WTC11 (cell line): Measurements from ENCODE around the gene MDN1. TPM values are rescaled to one million over a fixed set of nuclear protein-coding genes. Genes with fewer than 3 reads are reported as not detected.

ENCODE experiments used
- ATAC-seq: fragments of 200-7000 bp; cut with Tn5 transposase; 2 replicates; pipeline ENCODE4 v1.10.0; 2021; ENCODE audit warnings: mild to moderate bottlenecking, moderate library complexity
- CTCF ChIA-PET: fragments of 300-600 bp; sonication (Branson Sonifier 250); formaldehyde crosslinking; loops from one replicate; lab custom pipeline; 2021; ENCODE audit warnings: antibody characterized with exemption; lab: Charles Lee
- POLR2A ChIA-PET: fragments of 350-600 bp; sonication (Branson Sonifier 250); formaldehyde crosslinking; loops from one replicate; lab custom pipeline; 2021; ENCODE audit warnings: antibody characterized with exemption; lab: Charles Lee
- DNase-seq: peaks from one replicate; pipeline ENCODE4 v3.0.0; 2021; ENCODE audit warnings: low spot score
- H3K27ac Mint-ChIP-seq: 2 replicates; pipeline ENCODE4 v1.8.0; 2021; ENCODE audit warnings: mixed read lengths
- H3K27me3 Mint-ChIP-seq: 2 replicates; pipeline ENCODE4 v1.8.0; 2021; ENCODE audit warnings: low read depth, mild to moderate bottlenecking, moderate library complexity, mixed read lengths
- H3K36me3 Mint-ChIP-seq: 2 replicates; pipeline ENCODE4 v1.8.0; 2021; ENCODE audit warnings: mixed read lengths
- H3K4me1 Mint-ChIP-seq: 2 replicates; pipeline ENCODE4 v1.8.0; 2022; ENCODE audit warnings: mixed read lengths
- H3K4me3 Mint-ChIP-seq: 2 replicates; pipeline ENCODE4 v1.8.0; 2021; ENCODE audit warnings: mild to moderate bottlenecking, moderate library complexity, mixed read lengths
- H3K9me3 Mint-ChIP-seq: 2 replicates; pipeline ENCODE4 v1.8.0; 2021; ENCODE audit warnings: mixed read lengths
- ELF4 ChIP-seq: sonication (generic); formaldehyde crosslinking; IDR thresholded peaks from 2 replicates; pipeline ENCODE4 v1.8.1; 2022; ENCODE audit warnings: low read depth, mild to moderate bottlenecking, moderate library complexity, missing genetic modification reagents
- EMX1 ChIP-seq: fragments of 250-450 bp; sonication (Bioruptor Pico); IDR thresholded peaks from 2 replicates; pipeline ENCODE4 v1.8.0; 2021; ENCODE audit warnings: mild to moderate bottlenecking
- GABPB1 ChIP-seq: sonication (generic); formaldehyde crosslinking; IDR thresholded peaks from 2 replicates; pipeline ENCODE4 v1.8.1; 2023; ENCODE audit warnings: mild to moderate bottlenecking, missing genetic modification reagents
- GRHL2 ChIP-seq: fragments of 250-450 bp; sonication (Bioruptor Pico); IDR thresholded peaks from 2 replicates; pipeline ENCODE4 v1.8.0; 2022; ENCODE audit warnings: mild to moderate bottlenecking, moderate library complexity; ENCODE audit not compliant: insufficient replicate concordance, severe bottlenecking
- JAZF1 ChIP-seq: fragments of 250-450 bp; sonication (Bioruptor Pico); IDR thresholded peaks from 2 replicates; pipeline ENCODE4 v1.9.0; 2021; ENCODE audit warnings: moderate library complexity, mild to moderate bottlenecking, inconsistent platforms
- KAT7 ChIP-seq: sonication (generic); formaldehyde crosslinking; IDR thresholded peaks from 2 replicates; pipeline ENCODE4 v1.8.1; 2023; ENCODE audit warnings: missing genetic modification reagents, mild to moderate bottlenecking, borderline replicate concordance
- TEAD1 ChIP-seq: sonication (generic); formaldehyde crosslinking; IDR thresholded peaks from 2 replicates; pipeline ENCODE4 v1.8.0; 2022; ENCODE audit warnings: mild to moderate bottlenecking, missing genetic modification reagents
- ZBTB21 ChIP-seq: sonication (generic); formaldehyde crosslinking; IDR thresholded peaks from 2 replicates; pipeline ENCODE4 v1.8.1; 2023; ENCODE audit warnings: mild to moderate bottlenecking, missing genetic modification reagents, borderline replicate concordance
- total RNA-seq: library from RNA; stranded (reverse); gene quantifications from 3 replicates; pipeline ENCODE4 v1.2.3, GENCODE V29; 2021
- TF ChIP-seq, protein P1 (sequence below): sonication (generic); formaldehyde crosslinking; IDR thresholded peaks from 2 replicates; pipeline ENCODE4 v1.8.1; 2022; ENCODE audit warnings: low read depth, mild to moderate bottlenecking, moderate library complexity, missing genetic modification reagents, borderline replicate concordance
- TF ChIP-seq, protein P2 (sequence below): sonication (generic); formaldehyde crosslinking; conservative IDR thresholded peaks from 2 replicates; pipeline ENCODE4 v1.8.1; 2023; ENCODE audit warnings: mild to moderate bottlenecking, low read depth, missing genetic modification reagents, moderate library complexity
- TF ChIP-seq, protein P3 (sequence below): sonication (generic); formaldehyde crosslinking; IDR thresholded peaks from 2 replicates; pipeline ENCODE4 v1.8.0; 2022; ENCODE audit warnings: mild to moderate bottlenecking, missing genetic modification reagents
- TF ChIP-seq, protein P4 (sequence below): fragments of 250-450 bp; sonication (Bioruptor Pico); IDR thresholded peaks from 2 replicates; pipeline ENCODE4 v1.9.0; 2021; ENCODE audit warnings: mild to moderate bottlenecking, borderline replicate concordance
- TF ChIP-seq, protein P5 (sequence below): fragments of 250-450 bp; sonication (Bioruptor Pico); IDR thresholded peaks from 2 replicates; pipeline ENCODE4 v1.9.0; 2021; ENCODE audit warnings: moderate library complexity, mild to moderate bottlenecking, inconsistent platforms, borderline replicate concordance
- TF ChIP-seq, protein P6 (sequence below): sonication (generic); formaldehyde crosslinking; IDR thresholded peaks from 2 replicates; pipeline ENCODE4 v1.8.0; 2022; ENCODE audit warnings: mild to moderate bottlenecking, missing genetic modification reagents

Gene MDN1
- total RNA-seq, 1 experiment from 2014 or later: 195 TPM

DNA sequence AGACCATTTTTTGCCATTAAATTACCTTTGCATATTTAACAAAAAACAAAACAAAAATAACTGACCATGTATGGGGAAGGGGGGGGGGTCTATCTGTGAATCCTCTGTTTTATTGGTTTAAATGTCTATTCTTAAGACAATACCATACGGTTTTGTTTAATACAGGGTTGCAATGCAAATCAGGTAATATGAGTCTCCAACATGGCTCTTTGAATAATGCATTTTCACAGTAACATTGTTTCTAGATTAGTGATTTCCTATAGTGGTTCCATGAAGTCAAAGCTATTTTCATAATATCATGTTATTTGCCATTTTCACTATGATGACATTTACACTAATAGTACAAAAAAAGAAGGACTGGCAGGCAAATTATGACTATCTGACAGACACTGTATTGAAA, 116.3 kb downstream of the MDN1 start:
- Mint-ChIP-seq H3K4me3 (no peak overlapping the region), H3K4me1 (no peaks in the 10 kb centered on the region), H3K27ac (no peak overlapping the region), H3K27me3 (no peaks in the 10 kb centered on the region), H3K9me3 (no peaks in the 10 kb centered on the region), H3K36me3 (peaks cover 87% of the 10 kb centered on the region)
- ATAC-seq (no peak), DNase-seq (no peak)
- POLR2A ChIA-PET: no interaction called here
- CTCF ChIA-PET: no interaction called here
- TF ChIP-seq GRHL2 (CRISPR knock-in tag): no peak
- no peak for TF ChIP-seq GABPB1
- no peak for TF ChIP-seq JAZF1 (CRISPR knock-in tag)
- TF ChIP-seq, protein P1, sequence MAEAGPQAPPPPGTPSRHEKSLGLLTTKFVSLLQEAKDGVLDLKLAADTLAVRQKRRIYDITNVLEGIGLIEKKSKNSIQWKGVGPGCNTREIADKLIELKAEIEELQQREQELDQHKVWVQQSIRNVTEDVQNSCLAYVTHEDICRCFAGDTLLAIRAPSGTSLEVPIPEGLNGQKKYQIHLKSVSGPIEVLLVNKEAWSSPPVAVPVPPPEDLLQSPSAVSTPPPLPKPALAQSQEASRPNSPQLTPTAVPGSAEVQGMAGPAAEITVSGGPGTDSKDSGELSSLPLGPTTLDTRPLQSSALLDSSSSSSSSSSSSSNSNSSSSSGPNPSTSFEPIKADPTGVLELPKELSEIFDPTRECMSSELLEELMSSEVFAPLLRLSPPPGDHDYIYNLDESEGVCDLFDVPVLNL: no peak

DNA sequence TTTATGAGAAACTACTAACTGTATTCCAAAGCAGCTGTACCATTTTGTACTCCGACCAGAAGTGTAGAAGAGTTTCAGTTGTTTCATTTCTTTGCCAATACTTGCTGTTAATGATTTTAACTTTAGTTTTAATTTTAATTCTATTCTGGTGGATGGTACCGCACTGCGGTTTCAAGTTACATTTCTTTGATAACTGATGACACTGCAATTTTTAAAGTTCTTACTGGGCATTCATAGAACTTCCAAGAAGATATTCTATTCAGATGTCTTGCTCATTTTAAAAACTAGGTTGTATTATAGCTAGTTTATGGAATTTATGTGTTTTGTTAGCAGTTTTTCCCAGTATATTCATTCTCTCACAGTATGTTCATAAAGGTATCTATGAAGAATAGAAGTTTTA, 117.2 kb downstream of the MDN1 start:
- POLR2A ChIA-PET: no interaction called here
- Mint-ChIP-seq H3K27ac (peak overlapping the region; percentile 43; the same call in 1 of the 2 replicates), H3K4me1 (no peaks in the 10 kb centered on the region), H3K4me3 (no peak overlapping the region), H3K36me3 (peaks cover 86% of the 10 kb centered on the region), H3K27me3 (no peaks in the 10 kb centered on the region), H3K9me3 (no peaks in the 10 kb centered on the region)
- CTCF ChIA-PET: no interaction called here
- ATAC-seq (no peak), DNase-seq (no peak)
- TF ChIP-seq, protein P2, sequence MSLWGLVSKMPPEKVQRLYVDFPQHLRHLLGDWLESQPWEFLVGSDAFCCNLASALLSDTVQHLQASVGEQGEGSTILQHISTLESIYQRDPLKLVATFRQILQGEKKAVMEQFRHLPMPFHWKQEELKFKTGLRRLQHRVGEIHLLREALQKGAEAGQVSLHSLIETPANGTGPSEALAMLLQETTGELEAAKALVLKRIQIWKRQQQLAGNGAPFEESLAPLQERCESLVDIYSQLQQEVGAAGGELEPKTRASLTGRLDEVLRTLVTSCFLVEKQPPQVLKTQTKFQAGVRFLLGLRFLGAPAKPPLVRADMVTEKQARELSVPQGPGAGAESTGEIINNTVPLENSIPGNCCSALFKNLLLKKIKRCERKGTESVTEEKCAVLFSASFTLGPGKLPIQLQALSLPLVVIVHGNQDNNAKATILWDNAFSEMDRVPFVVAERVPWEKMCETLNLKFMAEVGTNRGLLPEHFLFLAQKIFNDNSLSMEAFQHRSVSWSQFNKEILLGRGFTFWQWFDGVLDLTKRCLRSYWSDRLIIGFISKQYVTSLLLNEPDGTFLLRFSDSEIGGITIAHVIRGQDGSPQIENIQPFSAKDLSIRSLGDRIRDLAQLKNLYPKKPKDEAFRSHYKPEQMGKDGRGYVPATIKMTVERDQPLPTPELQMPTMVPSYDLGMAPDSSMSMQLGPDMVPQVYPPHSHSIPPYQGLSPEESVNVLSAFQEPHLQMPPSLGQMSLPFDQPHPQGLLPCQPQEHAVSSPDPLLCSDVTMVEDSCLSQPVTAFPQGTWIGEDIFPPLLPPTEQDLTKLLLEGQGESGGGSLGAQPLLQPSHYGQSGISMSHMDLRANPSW: no peak
- TF ChIP-seq, protein P3, sequence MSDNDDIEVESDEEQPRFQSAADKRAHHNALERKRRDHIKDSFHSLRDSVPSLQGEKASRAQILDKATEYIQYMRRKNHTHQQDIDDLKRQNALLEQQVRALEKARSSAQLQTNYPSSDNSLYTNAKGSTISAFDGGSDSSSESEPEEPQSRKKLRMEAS (CRISPR knock-in tag): no peak
- TF ChIP-seq, protein P4, sequence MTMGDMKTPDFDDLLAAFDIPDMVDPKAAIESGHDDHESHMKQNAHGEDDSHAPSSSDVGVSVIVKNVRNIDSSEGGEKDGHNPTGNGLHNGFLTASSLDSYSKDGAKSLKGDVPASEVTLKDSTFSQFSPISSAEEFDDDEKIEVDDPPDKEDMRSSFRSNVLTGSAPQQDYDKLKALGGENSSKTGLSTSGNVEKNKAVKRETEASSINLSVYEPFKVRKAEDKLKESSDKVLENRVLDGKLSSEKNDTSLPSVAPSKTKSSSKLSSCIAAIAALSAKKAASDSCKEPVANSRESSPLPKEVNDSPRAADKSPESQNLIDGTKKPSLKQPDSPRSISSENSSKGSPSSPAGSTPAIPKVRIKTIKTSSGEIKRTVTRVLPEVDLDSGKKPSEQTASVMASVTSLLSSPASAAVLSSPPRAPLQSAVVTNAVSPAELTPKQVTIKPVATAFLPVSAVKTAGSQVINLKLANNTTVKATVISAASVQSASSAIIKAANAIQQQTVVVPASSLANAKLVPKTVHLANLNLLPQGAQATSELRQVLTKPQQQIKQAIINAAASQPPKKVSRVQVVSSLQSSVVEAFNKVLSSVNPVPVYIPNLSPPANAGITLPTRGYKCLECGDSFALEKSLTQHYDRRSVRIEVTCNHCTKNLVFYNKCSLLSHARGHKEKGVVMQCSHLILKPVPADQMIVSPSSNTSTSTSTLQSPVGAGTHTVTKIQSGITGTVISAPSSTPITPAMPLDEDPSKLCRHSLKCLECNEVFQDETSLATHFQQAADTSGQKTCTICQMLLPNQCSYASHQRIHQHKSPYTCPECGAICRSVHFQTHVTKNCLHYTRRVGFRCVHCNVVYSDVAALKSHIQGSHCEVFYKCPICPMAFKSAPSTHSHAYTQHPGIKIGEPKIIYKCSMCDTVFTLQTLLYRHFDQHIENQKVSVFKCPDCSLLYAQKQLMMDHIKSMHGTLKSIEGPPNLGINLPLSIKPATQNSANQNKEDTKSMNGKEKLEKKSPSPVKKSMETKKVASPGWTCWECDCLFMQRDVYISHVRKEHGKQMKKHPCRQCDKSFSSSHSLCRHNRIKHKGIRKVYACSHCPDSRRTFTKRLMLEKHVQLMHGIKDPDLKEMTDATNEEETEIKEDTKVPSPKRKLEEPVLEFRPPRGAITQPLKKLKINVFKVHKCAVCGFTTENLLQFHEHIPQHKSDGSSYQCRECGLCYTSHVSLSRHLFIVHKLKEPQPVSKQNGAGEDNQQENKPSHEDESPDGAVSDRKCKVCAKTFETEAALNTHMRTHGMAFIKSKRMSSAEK: no peak
- TF ChIP-seq, protein P5, sequence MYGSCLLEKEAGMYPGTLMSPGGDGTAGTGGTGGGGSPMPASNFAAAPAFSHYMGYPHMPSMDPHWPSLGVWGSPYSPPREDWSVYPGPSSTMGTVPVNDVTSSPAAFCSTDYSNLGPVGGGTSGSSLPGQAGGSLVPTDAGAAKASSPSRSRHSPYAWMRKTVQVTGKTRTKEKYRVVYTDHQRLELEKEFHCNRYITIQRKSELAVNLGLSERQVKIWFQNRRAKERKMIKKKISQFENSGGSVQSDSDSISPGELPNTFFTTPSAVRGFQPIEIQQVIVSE: no peak

DNA sequence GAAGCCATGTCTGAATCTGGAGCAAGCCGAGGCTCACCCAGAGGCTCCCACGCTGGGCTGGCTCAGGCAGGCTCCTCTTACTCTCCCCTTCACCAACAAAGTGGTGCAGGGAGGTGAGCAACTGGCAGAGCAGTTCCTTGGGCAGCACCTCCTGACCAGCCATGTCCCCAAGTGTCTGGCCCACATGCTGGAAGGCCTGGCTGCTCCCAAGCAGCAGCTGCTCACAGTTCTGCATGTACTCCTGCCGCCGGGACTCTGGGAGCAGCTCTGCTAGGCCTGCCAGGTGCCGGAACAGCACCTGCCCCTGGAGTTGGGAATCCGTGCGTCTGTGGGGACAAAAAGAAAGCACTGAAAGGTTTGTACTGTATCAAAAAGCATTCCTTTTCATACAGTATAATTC, 123.9 kb downstream of the MDN1 start:
- Mint-ChIP-seq H3K27ac (peak overlapping the region; percentile 95), H3K4me3 (no peak overlapping the region), H3K27me3 (no peaks in the 10 kb centered on the region), H3K4me1 (peaks cover 36% of the 10 kb centered on the region), H3K9me3 (no peaks in the 10 kb centered on the region), H3K36me3 (peaks cover 91% of the 10 kb centered on the region)
- ChIA-PET POLR2A (no interaction called here), CTCF (no interaction called here)
- TF ChIP-seq, protein P6, sequence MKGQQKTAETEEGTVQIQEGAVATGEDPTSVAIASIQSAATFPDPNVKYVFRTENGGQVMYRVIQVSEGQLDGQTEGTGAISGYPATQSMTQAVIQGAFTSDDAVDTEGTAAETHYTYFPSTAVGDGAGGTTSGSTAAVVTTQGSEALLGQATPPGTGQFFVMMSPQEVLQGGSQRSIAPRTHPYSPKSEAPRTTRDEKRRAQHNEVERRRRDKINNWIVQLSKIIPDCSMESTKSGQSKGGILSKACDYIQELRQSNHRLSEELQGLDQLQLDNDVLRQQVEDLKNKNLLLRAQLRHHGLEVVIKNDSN (CRISPR knock-in tag): no peak
- TF ChIP-seq, protein P2: no peak
- TF ChIP-seq, protein P5: no peak
- no peak for TF ChIP-seq ZBTB21
- no peak for TF ChIP-seq EMX1 (CRISPR knock-in tag)
- TF ChIP-seq TEAD1 (CRISPR knock-in tag): no peak
- no peak for TF ChIP-seq ELF4 (CRISPR knock-in tag)
- no peak for TF ChIP-seq KAT7 (CRISPR knock-in tag)
- ATAC-seq: no peak
- no peak for DNase-seq
